Measurements from ENCODE around the gene CX3CR1. TPM values are rescaled to one million over a fixed set of nuclear protein-coding genes. Genes with fewer than 3 reads are reported as not detected.

CX3CR1 gene
- total RNA-seq, 2 experiments from 2014 or later = 0.14 to 0.27 TPM

DNA sequence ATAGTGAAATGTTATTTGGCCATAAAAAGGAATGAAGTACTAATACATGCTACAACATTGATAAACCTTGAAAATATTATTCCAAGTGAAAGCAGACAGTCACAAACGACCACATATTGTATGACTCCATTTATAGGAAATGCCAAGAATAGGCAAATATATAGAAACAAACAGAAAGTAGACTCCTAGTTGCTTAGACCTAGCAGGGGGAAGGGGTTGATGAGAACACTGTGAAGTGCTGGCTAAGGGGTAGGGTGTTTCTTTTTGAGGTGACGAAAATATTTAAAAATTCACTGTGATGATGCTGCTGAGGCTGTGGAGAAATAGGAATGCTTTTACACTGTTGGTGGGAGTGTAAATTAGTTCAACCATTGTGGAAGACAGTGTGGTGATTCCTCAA lies 56.9 kb downstream of the CX3CR1 start:
- intact Hi-C loops (cut with DNase I, micrococcal nuclease) = no loop called here
- H3K4me1 Mint-ChIP-seq (ENCODE audit: low read depth) = no peaks in the 10 kb centered on the region
- Histone ChIP-seq H3K4me1 (ENCODE audit: insufficient read depth, low read length) (peaks cover 6% of the 10 kb centered on the region), H3K36me3 (ENCODE audit: insufficient read depth, low read length) (no peaks in the 10 kb centered on the region), H3K27me3 (ENCODE audit: control insufficient read depth in 1 of 2, insufficient read depth in 2 of 2, low read length in 2 of 2) (no peaks in the 10 kb centered on the region), H3K27ac (ENCODE audit: low read depth in 1 of 2, low read length in 2 of 2) (no peak overlapping the region), H3K4me3 (ENCODE audit: low read length) (no peak overlapping the region), H3K9me3 (ENCODE audit: control insufficient read depth in 1 of 2, insufficient read depth in 1 of 2, low read length in 2 of 2) (no peaks in the 10 kb centered on the region)
- peak in 1 of 14 experiments; percentile 20 for DNase-seq
- ChIA-PET POLR2A (no interaction called here), CTCF (no interaction called here)
- H3K9me3 Mint-ChIP-seq = no peaks in the 10 kb centered on the region
- no peak overlapping the region for H3K27ac Mint-ChIP-seq
- no peak overlapping the region for H3K4me3 Mint-ChIP-seq
- no peaks in the 10 kb centered on the region for H3K36me3 Mint-ChIP-seq (ENCODE audit: low read depth)
- ATAC-seq (ENCODE audit: poor library complexity) = no peak
- H3K27me3 Mint-ChIP-seq = peaks cover 7% of the 10 kb centered on the region
- TF ChIP-seq, protein P1, sequence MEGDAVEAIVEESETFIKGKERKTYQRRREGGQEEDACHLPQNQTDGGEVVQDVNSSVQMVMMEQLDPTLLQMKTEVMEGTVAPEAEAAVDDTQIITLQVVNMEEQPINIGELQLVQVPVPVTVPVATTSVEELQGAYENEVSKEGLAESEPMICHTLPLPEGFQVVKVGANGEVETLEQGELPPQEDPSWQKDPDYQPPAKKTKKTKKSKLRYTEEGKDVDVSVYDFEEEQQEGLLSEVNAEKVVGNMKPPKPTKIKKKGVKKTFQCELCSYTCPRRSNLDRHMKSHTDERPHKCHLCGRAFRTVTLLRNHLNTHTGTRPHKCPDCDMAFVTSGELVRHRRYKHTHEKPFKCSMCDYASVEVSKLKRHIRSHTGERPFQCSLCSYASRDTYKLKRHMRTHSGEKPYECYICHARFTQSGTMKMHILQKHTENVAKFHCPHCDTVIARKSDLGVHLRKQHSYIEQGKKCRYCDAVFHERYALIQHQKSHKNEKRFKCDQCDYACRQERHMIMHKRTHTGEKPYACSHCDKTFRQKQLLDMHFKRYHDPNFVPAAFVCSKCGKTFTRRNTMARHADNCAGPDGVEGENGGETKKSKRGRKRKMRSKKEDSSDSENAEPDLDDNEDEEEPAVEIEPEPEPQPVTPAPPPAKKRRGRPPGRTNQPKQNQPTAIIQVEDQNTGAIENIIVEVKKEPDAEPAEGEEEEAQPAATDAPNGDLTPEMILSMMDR (IDR thresholded peaks at IDR 0.05) = no peak

- ATAC-seq (ENCODE audit: poor library complexity) (no peak), DNase-seq (peak in 1 of 14 experiments; percentile 65)
- H3K36me3 Mint-ChIP-seq (ENCODE audit: low read depth) = no peaks in the 10 kb centered on the region
- peaks cover 6% of the 10 kb centered on the region for H3K4me1 ChIP-seq (ENCODE audit: insufficient read depth, low read length)
- H3K9me3 ChIP-seq (ENCODE audit: control insufficient read depth in 1 of 2, insufficient read depth in 1 of 2, low read length in 2 of 2) = no peaks in the 10 kb centered on the region
- TF ChIP-seq, protein P1 (IDR thresholded peaks at IDR 0.05) = no peak
- CTCF ChIA-PET = no interaction called here
- H3K36me3 ChIP-seq (ENCODE audit: insufficient read depth, low read length) = no peaks in the 10 kb centered on the region
- H3K27ac Mint-ChIP-seq = no peak overlapping the region
- H3K4me3 Mint-ChIP-seq = no peak overlapping the region
- no peaks in the 10 kb centered on the region for H3K4me1 Mint-ChIP-seq (ENCODE audit: low read depth)
- POLR2A ChIA-PET = no interaction called here
- no peaks in the 10 kb centered on the region for H3K9me3 Mint-ChIP-seq
- no peaks in the 10 kb centered on the region for H3K27me3 ChIP-seq (ENCODE audit: control insufficient read depth in 1 of 2, insufficient read depth in 2 of 2, low read length in 2 of 2)
- intact Hi-C loops (cut with DNase I, micrococcal nuclease) = no loop called here
- H3K4me3 ChIP-seq (ENCODE audit: low read length) = no peak overlapping the region
- peaks cover 7% of the 10 kb centered on the region for H3K27me3 Mint-ChIP-seq
- H3K27ac ChIP-seq (ENCODE audit: low read depth in 1 of 2, low read length in 2 of 2) = no peak overlapping the region
These were observed 57.4 kb downstream of the CX3CR1 start for GRCh38 chr3:39222462-39222861.

- Histone ChIP-seq H3K4me3 (ENCODE audit: low read length) (no peak overlapping the region), H3K27ac (ENCODE audit: low read depth in 1 of 2, low read length in 2 of 2) (no peak overlapping the region), H3K4me1 (ENCODE audit: insufficient read depth, low read length) (peaks cover 6% of the 10 kb centered on the region), H3K27me3 (ENCODE audit: control insufficient read depth in 1 of 2, insufficient read depth in 2 of 2, low read length in 2 of 2) (no peaks in the 10 kb centered on the region), H3K36me3 (ENCODE audit: insufficient read depth, low read length) (no peaks in the 10 kb centered on the region), H3K9me3 (ENCODE audit: control insufficient read depth in 1 of 2, insufficient read depth in 1 of 2, low read length in 2 of 2) (no peaks in the 10 kb centered on the region)
- H3K36me3 Mint-ChIP-seq (ENCODE audit: low read depth) = no peaks in the 10 kb centered on the region
- no peak overlapping the region for H3K27ac Mint-ChIP-seq
- TF ChIP-seq, protein P1 (IDR thresholded peaks at IDR 0.05) = no peak
- H3K4me1 Mint-ChIP-seq (ENCODE audit: low read depth) = no peaks in the 10 kb centered on the region
- no peaks in the 10 kb centered on the region for H3K9me3 Mint-ChIP-seq
- POLR2A ChIA-PET = no interaction called here
- ATAC-seq (ENCODE audit: poor library complexity) (no peak), DNase-seq (peak in 1 of 14 experiments; percentile 21)
- H3K27me3 Mint-ChIP-seq = peaks cover 7% of the 10 kb centered on the region
- no peak overlapping the region for H3K4me3 Mint-ChIP-seq
- CTCF ChIA-PET = interaction anchor here (1.4 kb wide), 1 partner anchor 67 kb away, joined by 3 read pairs; no protein-coding TSS in a partner anchor
- intact Hi-C loops (cut with DNase I, micrococcal nuclease) = no loop called here
These were observed 58.7 kb downstream of the CX3CR1 start for GRCh38 chr3:39221141-39221530.

Measured in CD4-positive, alpha-beta T cell (primary cell).